Left hindlimb (tissue), 1 donor: ENCODE measurements around the gene HAUS5.
"Not testable (repeated sequence)": the region's sequence is repeated elsewhere in the genome, so short reads cannot be mapped to it uniquely, and the experiment has no call there.

Experiments used
- DNase-seq: peaks from one replicate; pipeline ENCODE4 v3.0.0-alpha.2; 2018

HAUS5 gene

DNA sequence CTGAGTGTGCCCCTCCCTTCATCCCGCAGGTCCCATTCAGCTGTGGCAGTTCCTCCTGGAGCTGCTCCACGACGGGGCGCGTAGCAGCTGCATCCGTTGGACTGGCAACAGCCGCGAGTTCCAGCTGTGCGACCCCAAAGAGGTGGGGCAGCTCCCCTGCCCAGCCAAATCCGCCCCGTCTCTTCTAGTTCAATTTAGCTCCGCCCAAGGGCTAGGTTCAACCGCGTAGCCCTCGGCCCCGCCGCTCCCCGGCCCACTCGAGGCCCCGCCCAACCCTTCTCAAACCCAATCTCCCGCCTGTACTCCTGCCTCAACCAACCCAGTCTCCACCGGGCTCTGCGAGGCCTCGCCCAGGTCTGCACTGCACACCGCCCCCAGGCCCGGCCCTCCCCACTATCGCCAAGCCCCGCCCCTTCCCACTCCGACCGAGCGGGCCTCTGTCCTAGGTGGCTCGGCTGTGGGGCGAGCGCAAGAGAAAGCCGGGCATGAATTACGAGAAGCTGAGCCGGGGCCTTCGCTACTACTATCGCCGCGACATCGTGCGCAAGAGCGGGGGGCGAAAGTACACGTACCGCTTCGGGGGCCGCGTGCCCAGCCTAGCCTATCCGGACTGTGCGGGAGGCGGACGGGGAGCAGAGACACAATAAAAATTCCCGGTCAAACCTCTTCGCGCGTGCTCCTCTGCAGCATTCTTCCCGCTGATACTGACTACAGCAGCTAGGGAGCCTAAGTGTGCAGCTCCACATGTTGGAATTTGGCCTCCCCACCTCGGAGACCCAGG is 31.9 kb downstream of the HAUS5 start:
- peak; percentile 97 for DNase-seq

DNA sequence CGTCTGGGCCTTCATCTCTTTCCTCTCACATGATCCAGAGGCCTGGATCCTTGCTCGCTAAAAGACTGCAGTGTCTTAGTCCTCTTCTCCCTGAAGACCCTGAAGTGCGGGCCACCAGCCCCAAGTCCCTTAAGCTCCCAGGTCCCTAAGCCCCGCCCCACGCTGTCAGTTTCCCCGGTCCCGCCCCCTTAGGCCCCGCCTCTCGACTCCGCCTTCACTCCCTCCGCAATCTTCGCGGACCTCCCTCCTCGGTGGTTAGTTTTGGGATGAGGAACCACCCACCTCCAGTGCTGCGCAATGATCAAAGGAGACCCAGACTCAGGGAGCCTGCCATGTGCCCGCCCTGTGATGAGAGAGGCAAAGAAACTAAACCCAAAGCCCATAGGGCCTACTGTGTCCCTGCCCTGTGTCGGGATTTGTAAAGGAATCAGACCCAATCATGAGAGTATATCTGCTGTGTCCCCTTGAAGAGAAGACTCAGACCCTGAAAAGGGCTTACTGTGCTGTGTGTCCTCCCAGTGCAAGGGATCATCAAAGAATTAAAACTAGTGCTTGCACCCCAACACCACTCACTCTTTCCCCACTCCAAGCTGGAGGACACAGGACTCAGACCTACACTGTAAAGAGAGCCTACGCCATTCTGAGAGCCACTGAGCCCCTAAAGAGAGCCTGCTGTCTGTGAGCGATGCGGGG is 32.6 kb downstream of the HAUS5 start:
- DNase-seq: peak; percentile 82

DNA sequence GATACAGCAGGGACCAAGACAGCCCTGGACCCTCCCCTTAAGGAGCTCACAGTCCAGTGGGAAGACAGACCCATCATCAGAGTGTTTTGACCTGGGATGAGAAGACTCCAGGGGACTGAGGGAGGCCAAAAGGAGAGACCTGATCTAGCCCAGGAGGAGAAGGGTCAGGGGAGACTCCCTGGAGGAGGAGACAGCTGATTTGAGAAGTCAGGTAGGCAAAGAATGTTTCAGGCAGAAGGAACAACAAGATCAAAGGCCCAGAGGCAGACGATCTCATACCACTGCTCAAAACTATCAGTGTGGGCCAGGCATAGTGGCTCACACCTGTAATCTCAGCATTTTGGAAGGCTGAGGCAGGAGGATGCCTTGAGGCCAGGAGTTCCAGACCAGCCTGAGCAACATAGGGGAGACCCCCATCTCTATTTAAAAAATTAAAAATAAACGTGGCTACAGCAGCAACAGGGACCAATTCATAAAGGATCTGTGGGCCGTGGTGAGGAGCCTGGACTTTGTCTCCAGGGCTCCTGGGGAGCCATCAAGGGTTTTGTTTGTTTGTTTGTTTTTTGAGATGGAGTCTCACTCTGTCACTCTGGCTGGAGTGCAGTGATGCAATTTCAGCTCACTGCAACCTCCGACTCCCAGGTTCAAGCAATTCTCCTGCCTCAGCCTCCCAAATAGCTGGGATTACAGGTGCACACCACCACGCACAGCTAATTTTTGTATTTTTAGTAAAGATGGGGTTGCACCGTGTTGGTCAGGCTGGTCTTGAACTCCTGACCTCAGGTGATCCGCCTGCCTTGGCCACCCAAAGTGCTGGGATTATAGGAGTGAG is 33.4 kb downstream of the HAUS5 start:
- no peak for DNase-seq

DNA sequence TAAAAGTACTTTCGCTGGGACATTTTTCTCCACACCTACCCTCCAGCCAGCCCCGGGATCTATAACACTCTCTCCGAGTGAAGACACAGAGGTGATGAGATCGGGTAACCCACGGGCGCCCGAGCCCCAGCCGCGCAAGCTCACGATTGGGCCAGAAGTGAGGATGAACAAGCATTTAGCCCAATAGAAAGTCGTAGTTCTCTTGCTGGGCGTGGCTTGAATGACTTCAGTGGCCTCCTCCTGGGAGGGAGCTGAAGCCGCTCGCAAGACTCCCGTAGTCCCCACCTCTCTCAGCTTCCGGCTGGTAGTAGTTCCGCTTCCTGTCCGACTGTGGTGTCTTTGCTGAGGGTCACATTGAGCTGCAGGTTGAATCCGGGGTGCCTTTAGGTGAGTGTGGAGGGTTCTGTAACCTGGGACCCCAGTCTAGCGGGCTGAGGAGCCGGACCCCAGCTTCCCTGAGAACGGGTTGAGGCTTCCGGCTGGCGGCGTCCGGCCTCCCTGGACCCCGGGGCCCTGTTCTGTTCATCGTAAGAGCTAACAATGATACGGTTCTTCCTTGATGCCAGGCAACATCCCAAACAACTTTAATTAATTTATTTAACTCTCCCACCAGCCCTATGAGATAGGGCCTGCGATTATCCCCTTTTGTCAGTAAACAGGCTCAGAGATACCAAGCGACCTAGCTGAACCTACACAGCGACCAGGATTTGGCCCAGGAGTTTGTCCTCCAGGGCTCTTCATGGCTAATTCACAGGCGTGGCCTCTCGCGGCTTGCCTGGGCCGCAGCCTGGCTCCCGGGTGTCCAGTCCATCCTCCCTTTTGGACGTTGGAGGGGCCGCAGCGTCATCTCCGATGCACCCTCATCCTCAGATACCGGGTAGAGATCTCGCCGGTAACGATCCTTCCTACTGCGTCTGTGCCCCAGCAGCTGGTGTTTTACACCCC is 35.8 kb downstream of the HAUS5 start, which contains the start of gene COX6B1:
TSS of gene COX6B1 (plus strand) at position 307 of the 945 bp plus-strand sequence. CDS start 2,921 bp downstream, outside the sequence.
- peak; percentile 94 for DNase-seq

DNA sequence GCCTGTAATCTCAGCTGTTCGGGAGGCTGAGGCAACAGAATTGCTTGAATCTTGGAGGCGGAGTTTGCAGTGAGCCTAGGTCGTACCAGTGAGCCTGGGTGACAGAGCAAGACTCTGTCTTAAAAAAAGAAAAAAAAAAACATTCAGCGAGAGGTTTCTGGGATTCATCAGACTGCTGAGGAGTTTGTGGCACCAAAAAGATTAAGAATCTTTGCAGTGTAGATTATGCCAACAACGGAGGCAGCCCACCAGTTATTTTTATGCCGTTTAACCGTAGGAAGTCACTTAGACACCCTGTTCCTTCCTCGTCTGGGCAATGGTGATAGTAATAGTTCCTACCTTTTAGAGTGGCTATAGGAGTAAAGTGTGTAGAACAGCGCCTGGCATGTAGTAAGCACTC is 38.0 kb downstream of the HAUS5 start:
- no peak for DNase-seq

DNA sequence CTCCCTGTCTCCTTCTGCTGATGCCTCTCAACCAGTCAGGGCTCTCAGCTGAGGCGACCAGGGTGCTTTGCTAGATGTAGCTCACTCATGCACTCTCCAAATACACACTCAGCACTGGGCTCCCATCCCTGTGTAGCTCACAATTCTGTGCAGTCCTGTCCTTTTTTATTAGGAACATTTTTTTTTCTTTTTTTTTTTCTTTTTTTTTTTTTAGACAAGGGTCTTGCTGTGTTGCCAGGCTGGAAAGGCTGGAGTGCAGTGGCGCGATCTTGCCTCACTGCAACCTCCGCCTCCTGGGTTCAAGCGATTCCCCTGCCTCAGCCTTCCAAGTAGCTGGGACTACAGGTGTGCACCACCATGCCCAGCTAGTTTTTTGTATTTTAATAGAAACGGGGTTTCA is 42.3 kb downstream of the HAUS5 start:
- not testable (repeated sequence) for DNase-seq

DNA sequence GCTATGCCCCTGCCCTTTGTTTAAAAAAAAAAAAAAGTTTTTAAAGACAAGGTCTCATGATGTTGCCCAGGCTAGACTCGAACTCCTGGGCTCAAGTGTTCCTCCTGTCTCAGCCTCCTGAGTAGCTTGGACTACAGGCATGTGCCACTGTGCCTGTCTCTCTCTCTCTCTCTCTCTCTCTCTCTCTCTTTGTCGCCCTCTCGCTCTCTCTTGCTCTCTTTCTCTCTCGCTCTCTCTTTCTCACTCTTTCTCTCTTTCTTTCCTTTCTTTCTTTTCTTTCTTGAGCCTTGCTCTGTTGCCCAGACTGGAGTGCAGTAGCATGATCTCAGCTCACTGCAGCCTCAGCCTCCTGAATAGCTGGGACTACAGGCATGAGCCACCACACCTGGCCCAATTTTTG is 43.1 kb downstream of the HAUS5 start:
- DNase-seq: no peak

DNA sequence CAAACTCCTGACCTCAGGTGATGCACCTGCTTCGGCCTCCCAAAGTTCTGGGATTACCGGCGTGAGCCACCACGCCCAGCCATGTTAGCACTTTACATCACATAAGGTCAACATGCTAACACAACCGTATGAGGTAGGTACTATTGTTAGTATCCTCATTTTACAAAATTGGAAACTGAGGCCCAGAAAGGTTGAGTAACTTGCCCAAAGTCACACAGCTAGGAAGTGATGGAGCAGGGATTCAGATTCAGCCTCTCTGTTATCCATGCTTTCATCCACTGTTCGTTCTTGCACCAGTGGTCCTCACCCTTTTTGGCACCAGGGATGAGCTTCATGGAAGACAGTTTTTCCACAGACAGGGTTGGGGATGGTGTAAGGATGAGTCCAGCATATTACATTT is 44.2 kb downstream of the HAUS5 start:
- DNase-seq: no peak

DNA sequence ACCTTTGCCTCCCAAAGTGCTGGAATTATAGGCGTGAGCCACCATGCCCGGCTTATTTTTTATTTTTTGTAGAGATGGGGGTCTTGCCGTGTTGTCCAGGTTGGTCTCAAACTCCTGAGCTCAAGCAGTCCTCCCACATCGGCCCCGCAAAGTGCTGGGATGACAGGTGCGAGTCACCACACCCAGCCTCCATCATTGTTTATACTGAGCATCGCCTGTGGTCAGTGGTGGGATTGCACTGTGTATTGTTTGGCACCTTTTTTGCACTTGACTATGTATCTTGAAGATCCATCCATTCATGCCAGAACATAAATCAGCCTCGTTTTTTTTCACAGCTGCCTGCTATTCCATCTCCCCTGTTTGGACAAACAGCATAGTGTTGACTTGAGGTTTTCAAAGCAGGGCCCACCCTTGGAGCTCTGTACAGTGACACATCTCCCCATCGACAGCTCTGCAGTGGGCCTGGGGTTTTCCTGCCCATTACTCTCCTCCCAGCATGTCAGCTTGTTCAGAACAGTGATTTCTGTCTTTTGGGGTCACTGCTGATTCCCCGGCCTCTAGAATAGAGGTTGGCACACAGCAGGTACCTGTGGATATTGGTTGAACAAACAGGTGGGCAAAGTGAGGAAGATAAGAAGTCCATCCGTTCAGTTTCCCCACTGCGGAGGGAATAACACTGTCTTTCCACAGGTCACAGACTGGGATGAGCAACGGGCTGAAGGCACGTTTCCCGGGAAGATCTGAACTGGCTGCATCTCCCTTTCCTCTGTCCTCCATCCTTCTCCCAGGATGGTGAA is 45.6 kb downstream of the HAUS5 start:
- DNase-seq: no peak

DNA sequence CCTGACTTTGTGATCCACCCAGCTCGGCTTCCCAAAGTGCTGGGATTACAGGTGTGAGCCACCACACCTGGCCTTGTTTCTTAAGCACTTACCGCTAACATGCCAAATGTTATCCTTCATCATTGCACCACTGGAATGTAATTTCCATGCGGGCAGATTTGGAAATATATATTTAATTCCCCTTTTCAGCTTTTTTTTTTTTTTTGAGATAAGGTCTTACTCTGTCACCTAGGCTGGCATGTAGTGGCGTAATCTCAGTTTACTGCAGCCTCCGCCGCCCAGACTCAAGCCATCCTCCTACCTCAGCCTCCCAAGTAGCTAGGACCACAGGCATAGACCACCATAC is 49.4 kb downstream of the HAUS5 start:
- DNase-seq: no peak

DNA sequence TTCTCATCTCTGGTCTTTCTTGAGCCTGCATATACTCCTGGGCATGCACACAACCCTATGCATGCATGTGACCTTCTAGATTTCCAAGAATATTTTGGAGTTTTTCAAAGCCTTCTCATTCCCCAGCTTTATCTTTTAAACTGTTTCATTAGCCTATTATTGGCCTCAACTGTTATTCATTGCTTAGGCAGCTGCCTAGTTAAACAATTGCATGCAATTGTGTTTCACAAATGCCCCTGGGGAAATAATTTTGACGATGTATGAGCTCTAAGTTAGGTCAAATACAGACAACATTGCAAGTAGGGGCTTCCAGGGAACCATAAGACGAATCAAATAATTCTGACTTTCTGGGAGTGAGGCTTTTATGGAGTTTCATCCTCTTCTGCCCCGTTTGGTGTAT is 51.4 kb downstream of the HAUS5 start:
- no peak for DNase-seq

DNA sequence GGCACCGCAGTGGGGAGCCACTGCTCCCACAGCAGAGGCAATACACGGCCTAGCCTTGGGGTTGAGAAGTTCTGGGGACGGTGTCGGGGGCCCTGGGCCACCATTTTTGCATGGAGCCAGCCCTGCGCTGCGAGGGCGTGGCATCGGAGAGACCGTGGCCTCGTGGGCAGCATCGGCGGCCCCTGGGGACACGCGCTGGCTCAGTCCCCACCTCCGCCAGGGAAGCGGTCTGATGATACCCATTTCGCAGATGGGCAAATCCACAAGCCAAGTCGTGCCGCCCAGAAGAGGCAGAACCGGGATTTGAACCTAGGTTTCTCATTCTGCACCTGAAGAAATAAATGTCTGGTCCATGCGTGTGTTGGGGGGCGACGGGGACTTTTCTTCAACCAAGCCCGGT is 52.6 kb downstream of the HAUS5 start:
- DNase-seq: no peak

DNA sequence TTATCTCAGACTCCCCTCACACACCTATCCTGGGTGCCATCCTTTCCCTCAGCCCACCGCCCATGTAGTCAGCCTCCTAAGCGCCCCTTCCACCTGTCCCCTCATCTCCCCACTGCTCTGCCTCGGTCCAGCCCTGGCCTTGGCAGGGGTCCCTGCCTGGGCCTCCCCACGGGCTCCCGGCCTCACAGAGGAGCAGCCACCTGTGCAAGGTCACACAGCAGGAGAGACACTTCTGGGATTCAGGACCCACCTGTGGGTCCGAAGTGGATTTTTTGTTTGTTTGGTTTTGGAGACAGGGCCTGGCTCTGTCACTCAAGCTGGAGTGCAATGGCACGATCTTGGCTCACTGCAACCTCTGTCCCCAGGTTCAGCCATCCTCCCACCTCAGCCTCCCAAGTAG is 53.1 kb downstream of the HAUS5 start:
- no peak for DNase-seq

DNA sequence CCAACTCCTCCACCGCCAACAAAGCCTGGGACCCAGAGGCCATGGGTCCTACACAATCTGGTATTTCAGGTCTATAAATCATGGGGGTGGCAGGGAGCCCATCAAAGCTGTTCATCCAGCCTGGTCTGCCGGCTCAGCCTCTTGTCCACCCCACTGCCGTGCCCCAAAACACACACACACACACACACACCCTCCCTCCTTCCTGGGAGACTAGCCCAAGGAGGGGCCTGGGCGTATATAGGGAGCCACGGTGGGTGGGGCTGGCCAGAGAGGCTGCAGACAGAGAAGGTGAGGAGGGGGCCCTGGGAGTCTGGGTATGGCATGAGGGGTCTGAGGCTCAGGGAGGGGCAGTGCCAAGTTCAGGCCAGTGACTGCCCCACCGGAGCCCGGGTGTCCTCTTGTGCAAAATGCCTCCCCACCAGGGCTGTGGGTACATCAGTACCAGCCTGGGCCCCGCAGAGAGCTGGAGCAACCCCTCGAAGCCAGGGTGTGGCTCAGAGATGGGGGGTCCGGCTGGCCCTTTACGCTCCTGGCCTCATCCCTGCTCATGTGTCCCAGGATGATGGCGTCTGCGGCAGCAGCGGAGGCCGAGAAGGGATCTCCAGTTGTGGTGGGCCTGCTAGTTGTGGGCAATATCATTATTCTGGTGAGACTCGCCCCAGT is 53.8 kb downstream of the HAUS5 start, which contains the start of gene UPK1A:
TSS of gene UPK1A (plus strand) at position 267 of the 663 bp plus-strand sequence. CDS start at position 563, 296 bp downstream.
- DNase-seq: no peak

DNA sequence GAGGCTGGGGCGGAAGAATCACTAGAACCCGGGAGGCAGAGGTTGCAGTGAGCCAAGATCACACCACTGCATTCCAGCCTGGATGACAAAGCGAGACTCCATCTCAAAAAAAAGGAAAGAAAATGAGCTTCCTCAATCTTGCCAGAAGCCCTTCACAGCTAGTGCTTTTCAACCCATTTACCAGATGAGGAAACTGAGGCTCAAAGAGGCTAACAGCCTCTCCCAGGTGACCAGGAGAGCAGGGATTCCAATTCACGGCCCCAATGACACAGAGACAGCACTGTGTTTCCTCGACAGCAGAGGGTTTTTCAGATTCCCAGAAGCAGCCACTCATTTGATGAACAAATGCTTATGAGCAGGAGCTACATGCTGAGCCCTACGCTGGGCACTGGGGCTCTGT is 57.0 kb downstream of the HAUS5 start:
- no peak for DNase-seq

DNA sequence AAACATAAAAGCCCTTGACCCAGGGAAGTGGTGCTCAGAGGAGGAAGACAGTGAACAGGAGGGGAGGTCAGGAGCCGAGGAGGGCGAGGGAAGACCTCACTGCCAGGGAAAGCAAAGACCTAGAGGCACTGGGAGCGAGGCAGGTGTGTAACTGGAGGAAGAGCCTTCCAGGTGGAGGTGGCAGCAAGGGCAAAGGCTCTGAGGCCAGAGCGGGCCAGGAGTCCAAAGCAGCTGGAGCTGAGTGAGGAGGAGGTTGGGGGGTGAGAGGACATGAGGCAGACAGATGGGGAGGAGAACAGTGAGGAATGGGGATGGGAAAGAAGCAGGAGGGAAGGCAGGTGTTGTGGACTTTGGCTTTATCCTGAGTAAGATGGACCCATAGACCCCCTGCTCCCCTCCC is 57.4 kb downstream of the HAUS5 start:
- no peak for DNase-seq

DNA sequence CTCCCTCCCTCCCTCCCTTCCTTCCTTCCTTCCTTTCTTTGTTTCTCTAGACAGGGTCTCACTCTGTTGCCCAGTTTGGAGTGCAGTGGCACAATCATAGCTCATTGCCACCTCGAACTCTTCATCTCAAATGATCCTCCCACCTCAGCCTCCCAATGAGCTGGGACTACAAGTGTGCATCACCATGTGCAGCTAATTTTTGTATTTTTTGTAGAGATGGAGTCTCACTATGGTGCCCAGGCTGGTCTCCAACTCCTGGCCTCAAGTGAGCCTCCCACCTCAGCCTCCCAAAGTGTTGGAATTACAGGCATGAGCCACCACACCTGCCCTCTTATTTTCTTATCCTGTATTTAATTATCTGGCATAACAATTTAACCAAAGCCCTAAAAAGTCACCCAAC is 58.2 kb downstream of the HAUS5 start:
- no peak for DNase-seq

DNA sequence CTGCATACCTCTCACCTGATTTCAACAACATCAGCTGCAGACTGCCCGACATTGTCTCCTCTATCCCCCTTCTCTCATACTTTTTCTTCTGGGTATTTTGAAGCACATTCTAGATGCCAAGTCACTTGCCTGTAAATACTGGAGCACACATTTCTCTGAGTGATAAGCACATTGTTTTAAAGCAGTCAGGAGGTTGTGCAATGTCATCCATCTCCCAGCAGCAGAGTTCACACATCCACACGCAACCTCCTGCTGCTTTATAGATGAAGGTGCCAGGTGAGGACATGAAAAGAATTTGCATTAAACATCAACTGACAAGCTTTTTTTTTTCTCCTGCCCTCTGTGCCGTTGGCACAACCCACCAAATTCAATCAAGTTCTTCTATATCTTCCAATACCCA is 59.3 kb downstream of the HAUS5 start:
- no peak for DNase-seq

DNA sequence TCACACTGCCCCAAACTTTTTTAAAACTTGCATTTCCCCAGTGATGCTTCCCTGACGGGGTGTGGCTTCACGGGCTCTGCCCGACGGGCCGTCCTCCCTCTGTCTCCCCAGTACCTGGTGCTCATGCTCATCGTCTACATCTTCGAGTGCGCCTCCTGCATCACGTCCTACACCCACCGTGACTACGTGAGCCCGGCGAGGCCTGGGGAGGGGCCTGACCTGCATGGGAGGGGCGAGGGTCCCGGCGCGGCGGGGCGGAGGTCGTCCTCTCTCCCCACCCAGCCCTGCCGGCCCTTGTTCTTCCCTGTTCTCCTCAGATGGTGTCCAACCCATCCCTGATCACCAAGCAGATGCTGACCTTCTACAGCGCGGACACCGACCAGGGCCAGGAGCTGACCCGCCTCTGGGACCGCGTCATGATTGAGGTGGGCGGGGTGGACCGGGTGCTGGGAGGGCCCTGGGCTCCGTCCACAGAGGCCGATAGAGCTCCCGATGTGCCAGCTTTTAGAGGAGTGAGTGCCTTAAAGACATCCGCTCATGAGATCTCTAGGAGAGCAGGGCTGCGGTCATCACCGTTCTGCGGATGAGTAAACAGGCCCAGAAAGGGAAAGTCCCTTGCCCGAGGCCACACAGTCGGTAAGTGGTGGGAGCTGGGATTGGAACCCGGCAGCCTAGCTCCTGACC is 60.7 kb downstream of the HAUS5 start:
- no peak for DNase-seq
